HG03521 (cell line): ENCODE measurements around the gene BLMH.

Experiments used
- ATAC-seq: cut with Tn5 transposase; IDR thresholded peaks from one replicate; pipeline ENCODE4 v1.9.1; 2021; ENCODE audit warnings: mild to moderate bottlenecking, moderate library complexity; ENCODE audit not compliant: unreplicated experiment

BLMH gene

DNA sequence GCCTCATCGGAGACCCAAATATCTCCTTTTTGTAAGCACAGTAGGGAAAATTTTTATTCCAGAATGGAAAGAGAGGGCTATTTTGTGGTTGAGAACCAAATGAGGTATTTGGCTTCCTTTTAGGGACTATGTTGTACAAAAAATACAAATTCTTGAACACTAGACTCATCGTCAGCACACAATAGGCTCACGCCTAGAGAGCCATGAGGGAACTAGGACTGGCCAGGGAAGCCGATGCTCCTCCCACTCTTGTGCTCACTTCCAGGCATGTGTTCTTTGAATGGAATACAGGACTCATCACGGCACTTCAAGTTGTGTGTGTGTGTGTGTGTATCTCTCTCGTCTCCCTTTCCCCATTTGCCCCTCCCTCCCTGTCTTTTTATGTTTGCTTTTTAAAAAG is 17.8 kb upstream of the BLMH start:
- no peak for ATAC-seq

GRCh38 chr17:30308406-30308805 is 16.7 kb upstream of the BLMH start:
- no peak for ATAC-seq

DNA sequence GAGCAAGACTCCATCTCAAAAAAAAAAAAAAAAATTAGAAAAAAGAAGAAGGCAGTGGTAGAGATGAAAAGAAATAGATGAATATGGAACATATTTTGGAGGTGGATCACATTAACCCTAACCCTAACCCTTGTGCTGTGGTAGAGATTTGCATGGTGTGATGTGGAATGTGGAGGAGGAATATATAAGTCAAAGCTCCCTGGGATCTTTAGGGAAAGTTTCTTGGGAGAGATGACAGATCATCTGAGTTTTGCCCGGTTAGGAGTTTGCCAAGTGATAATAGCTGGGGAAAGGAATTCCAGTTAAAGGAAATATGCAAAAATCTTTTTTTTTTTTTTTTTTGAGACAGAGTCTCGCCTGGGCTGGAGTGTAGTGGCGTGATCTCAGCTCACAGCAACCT is 13.0 kb upstream of the BLMH start:
- no peak for ATAC-seq

DNA sequence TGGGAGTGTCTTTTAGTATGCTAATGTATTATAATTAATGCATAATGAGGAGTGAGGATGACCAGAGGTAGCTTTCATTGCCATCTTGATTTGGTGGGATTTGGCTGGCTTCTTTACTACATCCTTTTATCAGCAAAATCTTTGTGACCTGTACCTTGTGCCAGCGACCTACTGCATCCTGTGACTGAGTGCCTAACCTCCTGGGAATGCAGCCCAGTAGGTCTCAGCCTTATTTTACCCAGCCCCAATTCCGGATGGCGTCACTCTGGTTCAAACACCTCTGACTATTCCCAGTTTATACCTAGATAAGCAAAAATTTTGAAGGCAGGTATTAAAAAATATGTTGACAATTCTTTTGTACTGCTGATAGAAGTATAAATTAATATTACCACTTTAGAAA is 10.5 kb upstream of the BLMH start:
- no peak for ATAC-seq

DNA sequence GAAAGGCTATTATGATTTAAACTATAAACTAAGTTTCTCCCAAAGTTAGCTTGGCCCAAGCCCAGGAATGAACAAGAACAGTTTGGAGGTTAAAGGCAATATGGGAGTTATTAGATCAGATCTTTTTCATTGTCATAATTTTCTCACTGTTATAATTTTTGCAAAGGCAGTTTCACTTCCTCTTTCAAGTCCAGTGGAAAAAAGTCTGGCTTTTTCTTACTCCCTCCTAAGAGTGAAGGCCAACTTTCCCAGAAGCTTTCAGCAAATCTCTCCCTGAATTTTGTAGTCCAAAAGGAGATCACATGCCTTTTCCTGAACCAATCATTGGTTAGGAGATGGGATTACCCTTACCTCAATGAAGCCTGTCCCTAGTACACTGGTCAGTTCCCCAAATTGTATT is 9.1 kb upstream of the BLMH start:
- no peak for ATAC-seq

- ATAC-seq = no peak
Measured at GRCh38 chr17:30299000-30299399, 7.3 kb upstream of the BLMH start.

GRCh38 chr17:30297715-30298114 is 6.0 kb upstream of the BLMH start:
- ATAC-seq = no peak

DNA sequence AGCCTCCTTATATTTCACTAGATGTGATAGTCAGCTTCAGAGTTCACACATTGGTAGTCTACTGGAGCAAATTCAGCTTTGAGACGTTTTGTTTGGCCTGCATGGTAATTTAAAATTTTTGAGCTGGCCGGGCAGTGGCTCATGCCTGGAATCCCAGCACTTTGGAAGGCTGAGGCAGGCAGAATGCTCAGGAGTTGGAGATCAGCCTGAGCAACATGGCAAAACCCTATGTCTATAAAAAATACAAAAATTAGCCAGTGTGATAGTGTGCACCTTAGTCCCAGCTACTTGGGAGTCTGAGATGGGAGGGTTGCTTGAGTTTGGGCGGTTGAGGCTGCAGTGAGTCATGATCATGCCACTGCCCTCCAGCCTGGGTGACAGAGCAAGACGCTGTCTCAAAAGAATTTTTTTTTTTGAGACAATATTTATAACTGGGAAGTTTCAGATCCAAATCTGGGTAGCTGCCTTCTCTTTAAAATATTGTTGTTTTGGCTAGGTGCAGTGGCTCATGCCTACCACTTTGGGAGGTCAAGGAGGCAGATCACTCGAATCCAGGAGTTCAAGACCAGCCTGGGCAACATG is 4.8 kb upstream of the BLMH start:
- ATAC-seq = no peak

- ATAC-seq = no peak
Measured at GRCh38 chr17:30292286-30292858, 628 bp upstream of the BLMH start.

DNA sequence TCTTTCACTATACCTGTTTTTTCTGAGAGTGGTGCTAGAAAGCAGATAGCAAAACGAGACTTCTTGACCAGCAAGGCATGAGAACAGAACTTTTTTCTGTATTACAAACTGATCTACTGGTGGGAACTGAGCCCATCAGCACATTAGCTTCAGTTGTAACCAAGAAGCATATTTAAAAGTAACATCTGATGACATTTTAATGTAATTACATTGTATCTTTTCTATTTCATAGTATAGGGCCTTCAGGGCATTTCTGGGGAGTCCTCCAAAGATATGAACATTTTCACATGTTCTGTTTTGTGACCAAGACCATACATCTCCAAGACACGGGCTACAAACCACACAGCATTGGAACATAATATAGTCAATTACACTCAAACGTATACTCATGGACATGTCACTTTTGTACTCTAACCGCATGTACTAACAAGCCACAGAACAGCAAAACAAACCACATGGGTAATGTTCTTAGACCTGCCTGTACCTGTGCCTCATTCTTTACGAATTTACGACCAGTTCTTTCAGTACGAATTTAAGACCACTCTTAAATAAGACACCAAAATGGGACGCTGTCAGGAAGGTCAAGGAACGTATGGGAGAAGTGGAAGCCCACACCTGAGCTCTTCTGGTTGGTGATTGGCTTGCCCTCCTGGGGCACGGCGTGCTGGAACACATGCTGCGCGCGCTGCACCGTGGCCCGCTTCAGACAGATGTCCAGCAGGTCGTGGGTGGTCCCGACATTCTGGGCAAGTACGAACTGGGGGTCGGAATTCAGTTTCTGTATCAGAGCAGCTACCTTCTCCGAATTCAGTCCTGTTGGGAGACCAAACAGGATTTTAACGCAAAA is 825 bp downstream of the BLMH start:
- peak; percentile 38 for ATAC-seq

DNA sequence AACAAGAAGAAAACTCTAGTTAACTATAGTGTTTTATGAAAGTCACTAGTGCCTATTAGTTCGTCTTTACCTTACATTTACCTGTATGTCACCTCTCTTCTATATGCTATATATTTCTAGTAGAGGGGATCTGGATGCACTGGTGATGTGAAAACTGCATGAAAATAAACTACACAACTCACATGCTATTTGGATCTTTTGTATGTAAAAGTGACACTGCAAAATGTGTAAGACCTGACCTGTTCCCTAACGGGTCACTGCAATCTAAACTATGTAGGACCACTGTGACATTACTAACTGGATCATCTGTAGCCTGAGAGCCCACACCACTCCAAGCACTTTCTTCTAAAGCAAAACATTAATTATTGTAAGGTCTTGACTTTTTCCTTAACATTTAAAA is 1.7 kb downstream of the BLMH start:
- no peak for ATAC-seq

DNA sequence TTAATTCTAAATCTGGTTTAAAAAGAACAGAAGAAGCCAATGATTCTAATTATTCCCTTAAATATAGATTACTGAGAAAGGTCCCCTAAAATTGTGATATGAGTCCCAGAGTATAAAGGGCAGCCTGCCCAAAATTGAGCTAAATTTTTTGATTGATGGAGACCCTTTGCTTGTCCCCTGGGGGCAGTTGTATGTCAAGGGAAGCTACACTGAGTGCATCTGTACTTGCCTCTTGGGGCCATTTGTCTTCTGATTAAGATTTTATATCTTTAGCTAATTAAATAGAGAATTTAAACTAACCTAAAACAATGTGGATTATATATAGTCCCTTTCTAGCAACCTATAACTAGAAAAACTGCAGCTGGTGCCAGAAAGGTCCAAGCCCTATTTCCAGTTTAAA is 12.6 kb downstream of the BLMH start:
- ATAC-seq = no peak

DNA sequence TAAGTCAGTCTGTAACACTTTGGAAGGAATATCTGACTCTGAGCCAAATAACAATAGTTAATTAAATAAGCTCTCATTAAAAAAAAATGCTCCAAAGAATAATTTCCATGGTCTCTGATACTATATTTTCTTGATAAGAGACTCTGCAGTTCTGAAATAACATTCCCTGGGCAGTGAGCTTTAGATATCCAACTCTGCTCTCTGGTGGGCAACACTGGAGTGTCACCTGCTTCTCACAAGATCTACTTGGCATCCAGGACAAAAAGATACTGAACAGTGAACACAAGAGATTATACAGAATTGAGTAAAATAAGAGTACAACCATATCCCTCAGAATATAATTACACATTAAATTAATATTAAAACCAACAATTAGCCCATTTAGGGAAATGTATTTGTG is 13.7 kb downstream of the BLMH start:
- ATAC-seq = no peak

DNA sequence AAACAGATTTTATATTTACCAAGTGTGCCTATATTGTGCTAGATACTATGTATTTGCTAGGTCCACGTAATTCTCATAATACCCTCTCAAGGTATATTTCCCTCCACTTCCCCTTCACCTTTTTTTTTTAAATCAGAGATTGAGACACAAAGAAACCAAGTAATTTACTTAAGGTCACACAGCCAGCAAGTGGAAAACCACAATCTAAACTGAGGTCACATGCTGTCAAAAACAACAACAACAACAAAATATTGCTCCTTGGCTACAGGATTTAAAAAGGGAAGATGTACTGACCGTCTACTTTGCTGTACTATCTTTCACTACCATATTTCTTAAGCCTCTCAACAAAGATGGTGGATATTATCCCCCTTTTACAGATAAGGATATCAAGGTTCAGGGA is 15.8 kb downstream of the BLMH start:
- no peak for ATAC-seq

DNA sequence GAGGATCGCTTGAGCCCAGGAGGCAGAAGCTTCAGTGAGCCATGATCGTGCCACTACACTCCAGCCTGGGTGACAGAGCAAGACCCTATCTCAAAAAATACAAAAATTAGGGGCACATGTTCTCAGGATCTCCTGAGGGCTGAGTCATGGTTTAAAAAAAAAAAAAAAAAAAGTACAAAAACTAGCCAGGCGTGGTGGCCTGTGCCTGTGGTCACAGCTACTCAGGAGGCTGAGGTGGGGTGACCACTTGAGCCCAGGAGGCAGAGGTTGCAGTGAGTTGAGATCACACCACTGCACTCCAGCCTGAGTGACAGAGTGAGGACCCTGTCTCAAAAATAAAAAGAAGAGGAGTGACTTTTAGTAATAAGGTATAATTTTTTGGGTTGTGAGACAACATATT is 16.9 kb downstream of the BLMH start:
- ATAC-seq = no peak

DNA sequence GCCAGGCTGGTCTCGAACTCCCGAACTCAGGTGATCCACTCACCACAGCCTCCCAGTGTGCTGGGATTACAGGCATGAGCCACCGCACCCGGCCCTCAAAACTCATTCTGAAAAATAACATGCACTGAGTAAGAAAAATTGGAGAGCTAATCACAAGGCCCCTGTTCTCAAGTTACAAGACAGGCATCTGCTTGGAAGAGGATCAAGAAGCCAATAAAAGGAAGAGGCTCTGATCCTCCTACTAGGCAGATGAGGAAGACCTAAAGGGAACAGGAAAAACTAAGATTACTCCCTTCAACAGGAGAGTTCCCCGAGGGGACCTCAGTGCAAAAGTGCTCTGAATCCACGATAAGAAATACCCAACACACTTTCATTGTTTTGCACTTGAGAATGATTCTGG is 18.4 kb downstream of the BLMH start:
- no peak for ATAC-seq

DNA sequence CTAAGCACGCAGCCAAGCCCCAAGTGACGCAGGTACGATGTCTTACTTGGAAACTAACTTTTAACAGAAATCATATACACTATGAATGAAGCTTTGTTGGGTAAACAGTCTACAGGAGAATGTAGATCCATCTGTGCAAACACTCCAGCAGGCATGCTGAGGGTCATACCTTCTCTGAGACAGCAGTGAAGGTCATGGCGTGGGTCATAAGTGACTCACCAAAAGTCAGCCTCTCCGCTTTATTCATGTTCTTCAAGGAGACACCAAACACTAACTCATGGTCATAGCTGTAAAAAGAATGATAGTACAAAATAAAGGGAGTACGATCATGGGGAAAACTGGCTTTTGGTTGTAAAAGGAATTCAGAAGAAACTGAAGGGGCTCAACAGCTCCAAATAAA is 20.6 kb downstream of the BLMH start:
- no peak for ATAC-seq

DNA sequence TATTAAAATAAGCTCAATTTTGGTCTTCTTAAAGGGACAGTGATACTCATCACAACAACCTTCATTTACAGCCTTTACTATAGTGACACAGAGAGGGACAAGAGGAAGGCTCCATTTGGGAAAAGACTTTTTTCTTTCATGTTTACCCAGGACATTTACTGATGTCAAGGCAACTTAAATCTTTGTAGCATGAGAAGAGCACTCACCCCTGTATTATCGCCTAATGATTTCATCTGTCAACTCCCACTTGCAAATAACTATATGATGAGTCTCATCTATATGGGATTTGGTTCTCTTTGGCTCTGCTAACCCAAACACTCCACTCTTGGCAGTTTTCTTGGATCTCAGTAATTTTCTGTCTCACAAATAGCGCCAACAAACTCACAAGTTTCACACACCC is 24.1 kb downstream of the BLMH start:
- no peak for ATAC-seq

DNA sequence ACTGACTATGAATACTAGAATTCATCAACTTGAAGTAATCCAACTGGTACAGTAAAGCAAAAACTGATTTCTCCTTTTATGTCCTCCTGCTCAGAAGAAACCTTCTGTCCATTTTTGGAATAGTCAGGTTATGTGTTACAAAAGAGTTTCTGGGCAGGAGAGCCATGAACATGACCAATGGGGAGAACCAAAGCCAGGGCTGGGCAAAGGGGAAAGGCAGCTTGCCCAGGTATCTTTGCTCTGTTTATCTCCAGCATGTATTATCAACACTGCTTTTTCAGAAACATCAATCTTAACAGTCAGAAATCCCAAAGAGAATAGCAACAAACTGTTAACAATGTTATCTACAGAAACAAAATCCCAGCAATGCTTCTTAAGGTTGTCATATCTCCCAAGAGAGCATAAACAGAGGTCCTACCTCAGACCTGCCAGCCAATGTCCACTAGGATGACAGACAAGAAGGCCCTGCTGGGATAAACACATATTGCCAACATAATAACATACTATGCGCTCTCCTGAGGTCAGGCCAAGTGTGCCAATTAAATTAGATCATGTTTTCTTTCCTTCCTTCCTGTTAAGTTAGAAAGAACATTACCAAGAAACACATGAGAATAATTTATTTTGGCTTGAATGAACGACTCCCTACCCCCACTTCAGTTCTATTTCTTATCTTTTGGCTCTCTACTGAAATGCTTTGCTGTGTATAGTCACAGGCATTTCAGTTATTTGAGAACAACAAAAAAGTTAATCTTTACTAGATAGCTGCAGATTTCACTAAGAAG is 28.0 kb downstream of the BLMH start:
- no peak for ATAC-seq

DNA sequence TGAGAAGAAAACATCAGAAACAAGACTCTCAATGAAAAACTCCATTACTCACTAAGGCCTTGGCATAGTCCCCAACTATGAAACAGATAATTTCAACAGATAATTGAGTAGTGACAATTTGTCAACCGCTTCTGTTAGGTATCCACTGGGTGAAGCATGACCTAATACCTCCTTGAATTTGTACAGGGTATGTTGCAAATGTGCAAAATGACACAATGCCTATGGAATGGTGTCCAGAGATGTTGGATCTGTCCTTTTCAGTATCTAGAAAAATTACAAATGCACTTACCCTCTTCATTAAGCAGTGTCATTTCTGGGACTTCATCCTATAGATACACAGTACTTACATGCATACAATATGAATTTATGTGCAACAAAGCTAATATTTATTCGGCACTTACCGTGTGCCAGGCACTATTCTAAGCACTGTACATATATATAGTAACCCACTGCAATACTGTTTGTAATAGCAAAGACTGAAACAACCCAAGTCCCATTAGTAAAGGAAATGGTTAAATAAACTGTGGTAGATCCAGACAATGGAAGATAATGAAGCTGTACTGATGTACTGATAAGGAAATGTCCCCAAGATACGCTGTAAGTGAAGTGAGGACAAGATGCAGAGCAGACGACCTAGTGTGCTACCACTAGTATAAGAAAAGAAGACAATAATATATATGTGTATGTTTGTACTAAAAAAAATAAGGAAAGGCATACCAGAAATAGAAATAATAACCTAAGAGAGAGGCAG is 34.8 kb downstream of the BLMH start:
- no peak for ATAC-seq

DNA sequence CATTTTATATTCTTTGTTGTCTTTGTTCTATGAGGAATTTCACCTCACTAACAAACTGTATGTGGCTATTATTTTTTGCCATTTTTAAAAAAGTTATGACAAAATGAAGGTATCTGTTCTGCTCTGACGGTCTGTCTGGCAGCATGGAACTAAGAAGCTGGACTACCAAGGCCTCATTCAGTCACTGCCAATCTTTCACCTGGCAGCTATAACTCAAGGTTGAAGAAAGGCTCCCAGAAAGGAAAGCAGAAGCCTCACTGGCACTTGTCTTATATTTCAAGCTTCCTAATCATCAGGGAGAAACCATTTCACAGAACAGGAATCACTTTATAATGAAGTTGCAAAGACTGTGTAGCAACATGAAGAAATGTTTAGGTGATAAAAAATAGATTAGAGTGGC is 37.6 kb downstream of the BLMH start:
- no peak for ATAC-seq
